Skeletal muscle tissue (tissue), 4 donors: ENCODE data around the gene TMEM131L. TPM values are rescaled to one million over a fixed set of nuclear protein-coding genes. Genes with fewer than 3 reads are reported as not detected.
"Not testable (repeated sequence)": the region's sequence is repeated elsewhere in the genome, so short reads cannot be mapped to it uniquely, and the experiment has no call there.

Experiments
- H3K27ac ChIP-seq: one replicate; pipeline ENCODE4 v1.7.0; 2013; ENCODE audit warnings: mild to moderate bottlenecking, low read depth, low read length, inconsistent platforms
- H3K27me3 ChIP-seq, 3 donors: one replicate each; pipeline ENCODE4 v1.7.0; 2013; ENCODE audit warnings: low read length in 3 of 3; ENCODE audit not compliant: control insufficient read depth in 3 of 3, insufficient read depth in 3 of 3
- H3K36me3 ChIP-seq, 3 donors: one replicate each; pipeline ENCODE4 v1.7.0; 2013; ENCODE audit warnings: low read length in 3 of 3; ENCODE audit not compliant: control insufficient read depth in 3 of 3, insufficient read depth in 3 of 3
- H3K4me1 ChIP-seq, 3 donors: one replicate each; pipeline ENCODE4 v1.7.0; 2013; ENCODE audit warnings: low read length in 3 of 3, mild to moderate bottlenecking in 3 of 3; ENCODE audit not compliant: control insufficient read depth in 3 of 3, insufficient read depth in 3 of 3
- H3K4me3 ChIP-seq, 3 donors: one replicate each; pipeline ENCODE4 v1.7.0; 2013; ENCODE audit warnings: low read length in 3 of 3
- H3K9ac ChIP-seq, 3 donors: one replicate each; pipeline ENCODE4 v1.7.0; 2013; ENCODE audit warnings: low read length in 3 of 3, mild to moderate bottlenecking in 3 of 3, moderate library complexity in 2 of 3, low read depth in 1 of 3
- H3K9me3 ChIP-seq, 3 donors: one replicate each; pipeline ENCODE4 v1.7.0; 2013; ENCODE audit warnings: low read length in 3 of 3; ENCODE audit not compliant: control insufficient read depth in 3 of 3
- total RNA-seq: library from RNA; depleted of rRNA; stranded (reverse); fragments of >200 nt; gene quantifications from one replicate; pipeline ENCODE4 v1.2.3, GENCODE V29; 2014
- donor health status: Osteomylitis.

The TMEM131L gene
- total RNA-seq, 1 donor from 2014 or later = 69.4 TPM

- H3K27ac ChIP-seq, H3K4me3 ChIP-seq, H3K36me3 ChIP-seq, H3K9ac ChIP-seq, H3K9me3 ChIP-seq, H3K27me3 ChIP-seq: not testable (repeated sequence)
- H3K4me1 ChIP-seq = peaks cover 17 to 20% (median 18%) of the 10 kb centered on the region in 3 donors
Observed at GRCh38 chr4:153461549-153461948, 4.6 kb upstream of the TMEM131L start.

GRCh38 chr4:153464068-153464467, 2.1 kb upstream of the TMEM131L start:
- Histone ChIP-seq H3K4me1 (peaks cover 21 to 38% (median 26%) of the 10 kb centered on the region in 3 donors), H3K36me3 (no peaks in the 10 kb centered on the region), H3K27ac (peak overlapping the region; percentile 92), H3K9ac (peak overlapping the region in 1 of 3 donors; percentile 76), H3K27me3 (no peaks in the 10 kb centered on the region), H3K4me3 (no peak overlapping the region), H3K9me3 (no peaks in the 10 kb centered on the region)

- no peaks in the 10 kb centered on the region for H3K9me3 ChIP-seq
- H3K4me3 ChIP-seq = peak overlapping the region in 2 of 3 donors; percentile 66 to 76
- peaks cover 26 to 42% (median 31%) of the 10 kb centered on the region in 3 donors for H3K4me1 ChIP-seq
- peak overlapping the region; percentile 92 for H3K27ac ChIP-seq
- H3K9ac ChIP-seq = peak overlapping the region; percentile 76 to 88 (median 78)
- H3K36me3 ChIP-seq = no peaks in the 10 kb centered on the region
- H3K27me3 ChIP-seq = no peaks in the 10 kb centered on the region
Observed at GRCh38 chr4:153465140-153465539, 1.0 kb upstream of the TMEM131L start.

- Histone ChIP-seq H3K36me3 (no peaks in the 10 kb centered on the region), H3K4me1 (peaks cover 30 to 46% (median 37%) of the 10 kb centered on the region in 3 donors), H3K9ac (peak overlapping the region; percentile 76 to 88 (median 78)), H3K27me3 (no peaks in the 10 kb centered on the region), H3K27ac (peak overlapping the region; percentile 92), H3K9me3 (no peaks in the 10 kb centered on the region), H3K4me3 (peak overlapping the region; percentile 66 to 76 (median 74))
Observed at GRCh38 chr4:153465615-153466080, 512 bp upstream of the TMEM131L start.

- peaks cover 40 to 51% (median 48%) of the 10 kb centered on the region in 3 donors for H3K4me1 ChIP-seq
- H3K27ac ChIP-seq = peak overlapping the region; percentile 92
- H3K9me3 ChIP-seq = no peaks in the 10 kb centered on the region
- peak overlapping the region; percentile 88 to 97 (median 92) for H3K9ac ChIP-seq
- no peaks in the 10 kb centered on the region for H3K36me3 ChIP-seq
- H3K4me3 ChIP-seq = peak overlapping the region; percentile 74 to 87 (median 84)
- no peaks in the 10 kb centered on the region for H3K27me3 ChIP-seq
Observed at GRCh38 chr4:153466949-153467896, 1.1 kb downstream of the TMEM131L start.

GRCh38 chr4:153467897-153468262, 1.7 kb downstream of the TMEM131L start:
- no peaks in the 10 kb centered on the region for H3K27me3 ChIP-seq
- H3K4me3 ChIP-seq = peak overlapping the region; percentile 74 to 87 (median 84)
- H3K4me1 ChIP-seq = peaks cover 44 to 53% (median 51%) of the 10 kb centered on the region in 3 donors
- H3K27ac ChIP-seq = peak overlapping the region; percentile 92
- H3K9ac ChIP-seq = peak overlapping the region; percentile 88 to 97 (median 92)
- no peaks in the 10 kb centered on the region for H3K9me3 ChIP-seq
- H3K36me3 ChIP-seq = peaks cover 0 to 1% (median 0%) of the 10 kb centered on the region in 3 donors

GRCh38 chr4:153468587-153468986, 2.4 kb downstream of the TMEM131L start:
- no peaks in the 10 kb centered on the region for H3K27me3 ChIP-seq
- H3K4me3 ChIP-seq = peak overlapping the region; percentile 74 to 87 (median 84)
- peak overlapping the region; percentile 37 for H3K27ac ChIP-seq
- peaks cover 47 to 54% (median 51%) of the 10 kb centered on the region in 3 donors for H3K4me1 ChIP-seq
- peak overlapping the region; percentile 63 to 97 (median 88) for H3K9ac ChIP-seq
- H3K9me3 ChIP-seq = no peaks in the 10 kb centered on the region
- H3K36me3 ChIP-seq = peaks cover 0 to 5% (median 3%) of the 10 kb centered on the region in 3 donors

GRCh38 chr4:153469031-153469430, 2.9 kb downstream of the TMEM131L start:
- H3K27ac ChIP-seq = peak overlapping the region; percentile 37
- H3K36me3 ChIP-seq = peaks cover under 1 to 7% (median 3%) of the 10 kb centered on the region in 3 donors
- no peaks in the 10 kb centered on the region for H3K9me3 ChIP-seq
- H3K4me3 ChIP-seq = peak overlapping the region; percentile 74 to 87 (median 84)
- H3K4me1 ChIP-seq = peaks cover 47 to 54% (median 48%) of the 10 kb centered on the region in 3 donors
- H3K27me3 ChIP-seq = no peaks in the 10 kb centered on the region
- H3K9ac ChIP-seq = peak overlapping the region; percentile 63 to 97 (median 88)

GRCh38 chr4:153471071-153471697, 5.0 kb downstream of the TMEM131L start:
- H3K4me3 ChIP-seq = peak overlapping the region in 1 of 3 donors; percentile 24
- H3K27ac ChIP-seq, H3K27me3 ChIP-seq, H3K9me3 ChIP-seq, H3K9ac ChIP-seq: not testable (repeated sequence)
- peaks cover 7 to 12% (median 11%) of the 10 kb centered on the region in 3 donors for H3K36me3 ChIP-seq
- peaks cover 30 to 40% (median 31%) of the 10 kb centered on the region in 3 donors for H3K4me1 ChIP-seq
